OCI-LY3 (cell line): ENCODE measurements around the gene TAF10.

Experiments
- CTCF ChIP-seq: fragments of 200-600, 300-600 bp; sonication (generic); IDR thresholded peaks from 2 replicates; pipeline ENCODE4 v1.5.1; 2014; ENCODE audit warnings: antibody characterized with exemption, low read length, low read depth
- EZH2phosphoT487 ChIP-seq: fragments of 200-600 bp; shearing (Covaris generic); IDR thresholded peaks from 2 replicates; pipeline ENCODE4 v1.6.1; 2018; ENCODE audit warnings: antibody characterized with exemption, mixed run types, low read depth

GRCh38 chr11:6637871-6638270, 25.9 kb upstream of the TAF10 start:
- TF ChIP-seq CTCF = no peak
- no peak for TF ChIP-seq EZH2phosphoT487
